ENCODE data around the gene MAPK8IP3.

DNA sequence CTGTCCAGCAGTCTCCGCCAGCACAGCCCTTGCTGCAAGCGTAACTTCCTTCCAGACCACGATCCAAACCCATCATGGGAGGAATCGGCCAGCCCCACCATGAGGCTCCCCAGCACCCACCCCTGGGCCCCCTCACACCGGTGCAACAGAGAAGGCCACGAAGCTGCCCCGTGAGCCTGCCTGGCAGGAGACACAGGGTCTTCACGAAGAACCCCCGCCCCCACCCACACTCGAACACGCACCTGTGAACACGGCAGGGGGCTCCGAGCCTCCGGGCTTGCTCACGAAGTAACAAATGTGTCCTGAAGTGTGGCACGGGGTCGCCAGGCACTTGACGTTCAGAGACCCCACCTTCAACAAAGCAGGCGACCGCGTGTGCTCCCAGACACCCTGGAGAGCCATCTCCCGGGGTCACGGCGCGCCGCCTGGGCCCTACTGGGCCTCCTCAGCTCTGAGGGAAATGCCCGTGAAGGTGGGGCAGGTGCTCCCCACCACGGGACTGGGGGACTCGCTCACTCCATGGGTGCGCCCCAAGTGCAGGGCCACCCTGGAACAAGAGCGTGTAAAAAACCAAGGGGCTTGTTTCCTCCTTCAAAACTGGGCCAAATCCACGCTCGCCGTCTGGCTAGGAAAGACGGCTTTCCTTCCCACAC, 113.0 kb downstream of the MAPK8IP3 start:
- TF ChIP-seq EZH2 (IDR thresholded peaks at IDR 0.05; ENCODE audit: low read length, unreplicated experiment) = no peak
- TF ChIP-seq, protein P1, sequence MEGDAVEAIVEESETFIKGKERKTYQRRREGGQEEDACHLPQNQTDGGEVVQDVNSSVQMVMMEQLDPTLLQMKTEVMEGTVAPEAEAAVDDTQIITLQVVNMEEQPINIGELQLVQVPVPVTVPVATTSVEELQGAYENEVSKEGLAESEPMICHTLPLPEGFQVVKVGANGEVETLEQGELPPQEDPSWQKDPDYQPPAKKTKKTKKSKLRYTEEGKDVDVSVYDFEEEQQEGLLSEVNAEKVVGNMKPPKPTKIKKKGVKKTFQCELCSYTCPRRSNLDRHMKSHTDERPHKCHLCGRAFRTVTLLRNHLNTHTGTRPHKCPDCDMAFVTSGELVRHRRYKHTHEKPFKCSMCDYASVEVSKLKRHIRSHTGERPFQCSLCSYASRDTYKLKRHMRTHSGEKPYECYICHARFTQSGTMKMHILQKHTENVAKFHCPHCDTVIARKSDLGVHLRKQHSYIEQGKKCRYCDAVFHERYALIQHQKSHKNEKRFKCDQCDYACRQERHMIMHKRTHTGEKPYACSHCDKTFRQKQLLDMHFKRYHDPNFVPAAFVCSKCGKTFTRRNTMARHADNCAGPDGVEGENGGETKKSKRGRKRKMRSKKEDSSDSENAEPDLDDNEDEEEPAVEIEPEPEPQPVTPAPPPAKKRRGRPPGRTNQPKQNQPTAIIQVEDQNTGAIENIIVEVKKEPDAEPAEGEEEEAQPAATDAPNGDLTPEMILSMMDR (conservative IDR thresholded peaks at IDR 0.05; ENCODE audit: low read depth, low read length) = no peak
